Smooth muscle cell (in vitro differentiated cells): ENCODE measurements around the gene LRRC28. TPM values are rescaled to one million over a fixed set of nuclear protein-coding genes. Genes with fewer than 3 reads are reported as not detected.

Source experiments
- DNase-seq: peaks from one replicate; lab custom pipeline; 2025; ENCODE audit not compliant: unreplicated experiment; lab: John Stamatoyannopoulos, UW
- H2AFZ ChIP-seq: fragments of 200-600 bp; sonication (generic); 2 replicates; pipeline ENCODE4 v1.6.0; 2016; ENCODE audit warnings: antibody characterized with exemption, low read depth, mild to moderate bottlenecking
- H3F3A ChIP-seq: fragments of 200-600 bp; sonication (generic); 2 replicates; pipeline ENCODE4 v1.6.0; 2017; ENCODE audit warnings: antibody characterized with exemption, low read depth
- H3K27ac ChIP-seq: fragments of 200-600 bp; sonication (generic); 2 replicates; pipeline ENCODE4 v1.5.1; 2016; ENCODE audit warnings: low read depth, mild to moderate bottlenecking
- H3K27me3 ChIP-seq: fragments of 200-600 bp; sonication (generic); 2 replicates; pipeline ENCODE4 v1.6.1; 2016; ENCODE audit warnings: low read depth, mild to moderate bottlenecking
- H3K36me3 ChIP-seq: fragments of 200-600 bp; sonication (generic); 2 replicates; pipeline ENCODE4 v1.5.1; 2016; ENCODE audit warnings: low read depth
- H3K4me1 ChIP-seq: fragments of 200-600 bp; sonication (generic); 2 replicates; pipeline ENCODE4 v1.5.1; 2016; ENCODE audit warnings: low read depth
- H3K4me2 ChIP-seq: fragments of 200-600 bp; sonication (generic); 2 replicates; pipeline ENCODE4 v1.6.0; 2016; ENCODE audit warnings: mild to moderate bottlenecking
- H3K4me3 ChIP-seq: fragments of 200-600 bp; sonication (generic); 2 replicates; pipeline ENCODE4 v1.5.1; 2016; ENCODE audit warnings: mild to moderate bottlenecking
- H3K79me2 ChIP-seq: fragments of 200-600 bp; sonication (generic); 2 replicates; pipeline ENCODE4 v1.6.0; 2016; ENCODE audit warnings: low read depth, mild to moderate bottlenecking
- H3K9ac ChIP-seq: fragments of 200-600 bp; sonication (generic); 2 replicates; pipeline ENCODE4 v1.6.0; 2016; ENCODE audit warnings: low read depth
- H3K9me3 ChIP-seq: fragments of 200-600 bp; sonication (generic); replicated peaks from 2 replicates; pipeline ENCODE4 v1.5.1; 2016; ENCODE audit warnings: low read depth
- H4K20me1 ChIP-seq: fragments of 200-600 bp; sonication (generic); 2 replicates; pipeline ENCODE4 v1.6.0; 2016; ENCODE audit warnings: low read depth
- WGBS: methylation state at CpG from one replicate; pipeline ENCODE4 v1.1.7; 2016; ENCODE audit warnings: low lambda C conversion rate; 5-methylcytosine and 5-hydroxymethylcytosine counted together
- polyA plus RNA-seq: library from polyadenylated mRNA; unstranded; fragments of >200 nt; fragmentation: Nextera tagmentation; extraction: Ambion mirVana; gene quantifications from 2 replicates; pipeline ENCODE4 v1.2.1, GENCODE V29; 2016
- total RNA-seq: library from RNA; depleted of rRNA; stranded (reverse); fragments of >200 nt; gene quantifications from 2 replicates; pipeline ENCODE4 v1.2.3, GENCODE V29; 2014
- TF ChIP-seq, protein P1 (sequence below): fragments of 200-600 bp; sonication (generic); IDR thresholded peaks from 2 replicates; pipeline ENCODE4 v1.5.1; 2017; ENCODE audit warnings: borderline replicate concordance, mild to moderate bottlenecking, antibody characterized with exemption; ENCODE audit not compliant: insufficient read depth, poor library complexity, severe bottlenecking

The LRRC28 gene
- total and polyA plus RNA-seq, 2 experiments from 2014 or later, result 26.5 to 28.8 TPM

DNA sequence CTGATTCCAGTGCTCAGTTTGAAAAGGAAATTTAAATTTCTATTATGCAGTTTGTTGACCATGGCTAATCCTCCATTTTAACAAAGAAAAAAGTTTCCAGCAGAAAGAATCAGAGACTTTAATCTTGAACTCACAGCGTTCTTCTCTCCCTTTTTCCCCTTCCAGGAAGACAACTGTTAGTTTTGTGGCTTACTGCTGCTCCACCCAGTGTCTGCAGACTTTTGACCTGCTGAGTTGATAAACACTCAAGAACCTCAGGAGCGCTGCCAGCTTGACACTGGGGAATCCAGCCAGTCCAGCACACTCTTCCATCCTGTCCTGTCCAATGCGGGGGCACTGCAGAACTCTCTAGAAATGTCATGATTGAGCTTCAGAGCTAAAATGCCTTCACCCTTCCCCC is 134.6 kb downstream of the LRRC28 start:
- Histone ChIP-seq H2AFZ (no peak overlapping the region), H3K27ac (no peak overlapping the region), H3K36me3 (no peaks in the 10 kb centered on the region), H4K20me1 (no peaks in the 10 kb centered on the region), H3K27me3 (no peaks in the 10 kb centered on the region), H3K9me3 (no peaks in the 10 kb centered on the region), H3K4me1 (no peaks in the 10 kb centered on the region), H3F3A (no peaks in the 10 kb centered on the region), H3K9ac (no peak overlapping the region), H3K79me2 (no peaks in the 10 kb centered on the region), H3K4me2 (no peak overlapping the region), H3K4me3 (no peak overlapping the region)
- DNase-seq, result no peak
- TF ChIP-seq, protein P1, sequence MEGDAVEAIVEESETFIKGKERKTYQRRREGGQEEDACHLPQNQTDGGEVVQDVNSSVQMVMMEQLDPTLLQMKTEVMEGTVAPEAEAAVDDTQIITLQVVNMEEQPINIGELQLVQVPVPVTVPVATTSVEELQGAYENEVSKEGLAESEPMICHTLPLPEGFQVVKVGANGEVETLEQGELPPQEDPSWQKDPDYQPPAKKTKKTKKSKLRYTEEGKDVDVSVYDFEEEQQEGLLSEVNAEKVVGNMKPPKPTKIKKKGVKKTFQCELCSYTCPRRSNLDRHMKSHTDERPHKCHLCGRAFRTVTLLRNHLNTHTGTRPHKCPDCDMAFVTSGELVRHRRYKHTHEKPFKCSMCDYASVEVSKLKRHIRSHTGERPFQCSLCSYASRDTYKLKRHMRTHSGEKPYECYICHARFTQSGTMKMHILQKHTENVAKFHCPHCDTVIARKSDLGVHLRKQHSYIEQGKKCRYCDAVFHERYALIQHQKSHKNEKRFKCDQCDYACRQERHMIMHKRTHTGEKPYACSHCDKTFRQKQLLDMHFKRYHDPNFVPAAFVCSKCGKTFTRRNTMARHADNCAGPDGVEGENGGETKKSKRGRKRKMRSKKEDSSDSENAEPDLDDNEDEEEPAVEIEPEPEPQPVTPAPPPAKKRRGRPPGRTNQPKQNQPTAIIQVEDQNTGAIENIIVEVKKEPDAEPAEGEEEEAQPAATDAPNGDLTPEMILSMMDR, result no peak
- 79% methylated on average over 3 of the region's 3 CpGs for WGBS

DNA sequence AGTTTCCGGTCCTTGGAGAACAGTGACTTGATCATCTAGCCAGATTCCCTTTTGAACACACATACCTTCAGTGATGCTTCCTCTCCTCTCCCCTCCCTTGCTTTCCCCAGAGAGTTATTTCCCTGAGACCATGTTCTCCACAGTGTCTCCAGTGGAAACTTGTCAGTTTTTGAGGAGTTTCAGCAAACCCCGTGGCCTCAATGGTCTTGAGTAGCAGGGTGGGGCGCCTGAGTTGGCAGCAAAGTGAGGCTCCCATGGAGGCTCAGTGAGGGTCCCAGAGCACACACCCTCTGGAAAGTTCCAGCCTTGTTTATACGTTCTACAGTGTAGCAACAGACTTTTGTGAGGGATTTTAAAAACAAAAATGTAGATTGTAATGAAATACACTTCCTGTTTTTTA is 135.1 kb downstream of the LRRC28 start:
- Histone ChIP-seq H3K4me2 (no peak overlapping the region), H3K4me1 (no peaks in the 10 kb centered on the region), H3K9me3 (no peaks in the 10 kb centered on the region), H3K9ac (no peak overlapping the region), H3F3A (no peaks in the 10 kb centered on the region), H3K27ac (no peak overlapping the region), H4K20me1 (no peaks in the 10 kb centered on the region), H3K4me3 (no peak overlapping the region), H3K79me2 (no peaks in the 10 kb centered on the region), H3K36me3 (no peaks in the 10 kb centered on the region), H3K27me3 (no peaks in the 10 kb centered on the region), H2AFZ (no peak overlapping the region)
- no peak for DNase-seq
- whole genome bisulfite sequencing, result 98% methylated on average over 4 of the region's 4 CpGs
- TF ChIP-seq, protein P1, result no peak

- WGBS, result 98% methylated on average over 8 of the region's 8 CpGs
Observed at GRCh38 chr15:99387421-99388168, 136.3 kb downstream of the LRRC28 start.

More at GRCh38 chr15:99387421-99388168, 136.3 kb downstream of the LRRC28 start:
- Histone ChIP-seq H3K9ac (no peak overlapping the region), H3K27ac (no peak overlapping the region), H3K4me2 (no peak overlapping the region), H3K27me3 (no peaks in the 10 kb centered on the region), H3K79me2 (no peaks in the 10 kb centered on the region), H3K4me1 (no peaks in the 10 kb centered on the region), H4K20me1 (no peaks in the 10 kb centered on the region), H3F3A (no peaks in the 10 kb centered on the region), H3K9me3 (no peaks in the 10 kb centered on the region), H3K4me3 (no peak overlapping the region), H3K36me3 (no peaks in the 10 kb centered on the region), H2AFZ (no peak overlapping the region)
- TF ChIP-seq, protein P1, result no peak
- no peak for DNase-seq
